HG02840 (cell line): ENCODE data around the gene MX1.

Source experiments
- ATAC-seq: cut with Tn5 transposase; IDR thresholded peaks from one replicate; pipeline ENCODE4 v1.9.1; 2021; ENCODE audit warnings: mild to moderate bottlenecking, moderate library complexity, moderate number of reproducible peaks; ENCODE audit not compliant: unreplicated experiment, low FRiP score

The MX1 gene

DNA sequence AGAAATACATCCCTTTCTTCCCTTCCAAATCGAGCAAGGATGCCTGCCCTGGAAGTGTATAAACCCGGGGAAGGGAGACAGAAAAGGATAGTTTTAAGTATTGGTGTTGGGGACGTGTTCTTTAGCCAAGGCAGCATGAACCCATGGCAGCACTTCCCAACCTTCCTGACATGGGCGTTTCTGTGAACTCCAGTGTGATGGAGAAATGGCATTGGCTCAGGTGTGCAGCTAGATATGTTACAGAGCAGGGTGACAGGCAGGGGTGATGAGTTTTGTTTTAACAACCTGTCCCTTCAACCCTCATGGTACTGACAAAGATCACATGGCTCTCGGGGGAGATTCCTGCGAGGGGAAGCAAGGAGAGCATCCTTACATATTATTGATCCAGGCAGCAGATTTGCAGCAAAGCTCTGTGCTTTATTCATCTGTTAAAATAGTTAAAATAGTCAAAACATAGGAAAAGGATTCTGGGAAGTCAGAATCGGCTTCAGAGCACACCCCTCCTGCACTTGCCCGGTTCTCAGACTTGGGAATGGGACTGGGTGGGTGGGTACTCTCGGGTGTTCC is 4.0 kb downstream of the MX1 start:
- ATAC-seq: no peak

DNA sequence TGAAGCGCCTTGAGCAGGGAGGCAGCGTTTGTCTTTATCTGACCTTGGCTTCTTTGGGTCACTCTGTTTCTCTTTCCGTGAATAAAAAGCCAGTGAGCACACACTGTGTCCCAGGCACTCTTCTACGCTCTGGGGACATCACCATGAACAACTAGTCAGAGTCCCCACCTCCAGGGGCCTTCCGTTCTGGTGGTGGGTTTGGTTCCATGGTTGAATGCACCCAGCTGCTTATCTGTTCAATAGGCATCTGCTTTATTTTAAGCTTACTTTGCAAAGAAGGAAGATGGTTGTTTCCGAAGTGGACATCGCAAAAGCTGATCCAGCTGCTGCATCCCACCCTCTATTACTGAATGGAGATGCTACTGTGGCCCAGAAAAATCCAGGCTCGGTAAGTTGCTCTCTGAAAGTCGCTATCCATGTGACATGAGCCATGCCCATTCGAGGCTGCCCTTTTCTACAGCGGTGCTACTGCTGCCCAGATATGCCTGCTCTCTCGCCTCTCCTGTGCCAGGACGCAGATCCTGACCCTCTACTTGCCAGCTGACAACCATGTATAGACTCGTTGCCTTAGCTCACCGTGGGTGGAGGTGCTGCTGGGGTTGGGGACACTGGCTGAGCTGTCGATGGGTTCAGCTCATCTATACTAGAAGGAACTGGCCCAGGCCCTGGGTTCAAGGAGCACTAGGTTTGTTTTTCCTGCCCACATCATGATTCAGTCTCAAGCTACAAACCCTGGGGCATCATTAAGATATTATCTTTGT is 5.9 kb downstream of the MX1 start:
- no peak for ATAC-seq

DNA sequence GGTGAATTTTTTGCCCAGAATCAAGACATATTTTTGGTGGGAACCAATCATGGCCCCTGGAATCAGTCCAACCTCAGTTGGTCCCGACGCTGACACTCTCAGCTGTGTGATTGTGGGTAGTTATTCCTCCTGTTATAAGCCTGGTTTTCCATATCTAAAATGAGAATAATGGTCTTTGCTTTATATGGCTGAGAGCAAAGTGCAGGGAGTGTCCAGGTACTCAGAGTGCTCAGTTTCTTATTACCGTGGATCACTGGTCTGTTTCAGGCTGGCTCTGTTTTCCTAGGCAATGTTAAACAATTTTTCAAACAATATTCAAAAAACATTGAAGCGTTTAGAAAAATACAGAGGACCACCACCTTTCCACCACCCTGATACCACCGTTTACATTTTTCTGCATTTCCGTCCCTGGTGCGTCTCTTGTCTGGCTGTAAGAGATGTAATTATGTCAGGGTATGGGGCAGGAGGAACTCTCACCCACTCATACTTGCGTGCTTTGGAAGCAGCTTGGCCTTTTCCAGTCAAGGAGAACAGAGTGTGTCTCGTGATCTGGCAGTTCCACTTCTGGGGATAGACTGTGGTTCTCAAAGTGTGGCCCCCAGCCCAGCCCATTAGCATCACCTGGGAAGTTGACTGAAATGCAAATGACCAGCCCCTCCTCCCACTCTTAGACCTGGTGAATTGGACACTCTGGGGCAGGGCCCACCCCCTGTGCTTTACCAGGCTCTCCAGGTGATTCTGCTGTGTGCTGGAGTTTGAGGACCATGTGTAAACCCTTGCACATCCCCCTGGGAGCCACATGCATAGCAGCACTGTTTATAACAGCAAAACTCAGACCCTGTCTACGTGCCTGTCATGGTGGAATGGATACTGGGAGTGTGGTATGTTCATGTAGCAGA is 6.8 kb downstream of the MX1 start:
- no peak for ATAC-seq

DNA sequence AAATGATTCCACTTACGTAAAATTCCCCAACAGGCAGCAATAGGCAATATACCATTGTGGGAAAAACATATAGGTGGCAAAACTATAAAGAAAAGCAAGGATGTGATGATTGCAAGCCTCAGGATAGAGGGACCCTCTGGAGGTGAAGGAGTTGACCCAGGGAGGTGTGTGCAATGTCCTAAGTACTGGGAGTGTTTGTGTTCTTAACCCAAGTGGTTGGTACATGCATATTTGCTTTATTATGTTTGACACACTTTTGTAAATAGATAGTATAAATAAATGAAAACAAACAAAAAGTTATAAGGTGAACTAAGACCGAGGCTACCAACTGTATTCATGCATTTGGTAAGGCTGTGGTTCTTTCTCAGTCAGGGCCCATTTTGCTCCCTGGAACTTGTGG is 7.5 kb downstream of the MX1 start:
- ATAC-seq: no peak

DNA sequence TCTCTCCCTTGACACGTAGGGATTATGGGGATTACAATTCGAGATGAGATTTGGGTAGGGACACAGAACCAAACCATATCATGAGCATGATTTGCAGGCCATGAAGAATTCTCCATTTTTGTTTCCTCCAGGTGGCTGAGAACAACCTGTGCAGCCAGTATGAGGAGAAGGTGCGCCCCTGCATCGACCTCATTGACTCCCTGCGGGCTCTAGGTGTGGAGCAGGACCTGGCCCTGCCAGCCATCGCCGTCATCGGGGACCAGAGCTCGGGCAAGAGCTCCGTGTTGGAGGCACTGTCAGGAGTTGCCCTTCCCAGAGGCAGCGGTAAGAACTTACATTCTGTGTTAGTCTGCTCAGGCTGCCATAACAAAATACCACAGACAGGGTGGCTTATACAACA is 9.7 kb downstream of the MX1 start:
- ATAC-seq: no peak

DNA sequence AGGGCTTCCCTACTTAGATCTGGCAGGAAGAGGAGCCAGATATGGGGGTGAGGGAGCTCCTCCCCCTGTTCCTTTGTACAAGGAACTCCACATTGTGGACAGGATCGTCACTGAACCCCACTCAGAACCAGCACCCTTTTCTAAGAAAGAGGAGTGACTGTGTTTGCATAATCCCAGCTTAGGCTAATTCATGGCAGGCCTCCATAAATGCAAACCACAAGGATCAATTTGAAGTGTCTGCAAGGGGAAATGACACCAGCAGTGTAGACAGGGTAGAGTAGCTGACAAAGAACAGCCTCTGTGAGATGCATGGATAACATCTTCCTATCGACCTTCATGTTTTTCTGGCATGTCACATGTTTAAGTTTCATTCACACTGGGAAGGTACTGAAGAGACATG is 11.7 kb downstream of the MX1 start:
- no peak for ATAC-seq

DNA sequence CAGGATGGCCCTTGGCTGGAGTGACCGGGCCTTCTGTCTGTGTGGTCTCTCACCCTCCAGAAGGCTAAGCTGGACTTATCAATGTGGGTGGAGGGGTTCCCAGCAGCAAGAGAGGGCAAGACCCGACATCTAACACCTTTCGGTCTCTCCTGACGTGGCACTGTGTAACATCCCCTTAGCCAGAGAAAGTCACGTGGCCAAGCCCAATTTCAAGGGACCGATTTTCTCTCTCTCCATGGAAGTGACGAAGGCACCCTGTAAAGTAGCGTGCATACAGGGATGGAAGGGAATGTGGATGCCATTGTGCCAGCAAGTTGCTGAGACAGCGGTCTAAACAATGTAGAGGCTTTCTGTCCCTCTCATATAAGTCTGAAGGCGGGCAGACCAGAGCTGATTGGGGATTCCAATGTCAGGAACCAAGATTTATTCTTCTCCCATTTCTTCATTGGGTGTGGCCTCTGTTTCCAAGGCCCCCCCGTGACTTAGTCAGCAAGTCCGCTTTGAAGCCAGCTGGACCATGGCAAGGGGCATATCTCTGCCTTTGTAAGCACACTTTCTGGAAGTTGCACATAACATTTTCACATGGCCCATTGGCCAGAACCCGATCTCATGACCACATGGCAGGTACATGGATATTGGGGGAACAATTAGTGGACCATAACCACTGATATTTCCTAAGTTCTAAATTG is 12.5 kb downstream of the MX1 start:
- no peak for ATAC-seq

DNA sequence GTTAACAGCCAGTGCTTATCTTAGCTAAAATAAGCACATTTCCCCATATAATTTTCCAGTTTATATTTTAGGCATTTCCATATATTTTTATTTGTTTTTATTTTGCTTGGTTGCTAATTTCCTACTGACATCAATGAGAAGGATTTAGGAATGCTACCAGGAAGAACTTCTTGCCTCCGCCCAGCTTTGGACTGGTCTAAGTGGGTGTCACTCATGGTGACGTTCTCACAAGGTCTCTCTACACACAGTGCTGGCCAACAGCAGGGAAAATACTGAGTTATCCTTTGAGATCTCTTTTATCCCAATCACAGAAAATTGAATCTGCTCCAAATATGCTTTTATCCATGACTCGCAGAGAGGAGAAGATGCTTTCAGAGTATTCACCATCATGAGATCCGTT is 13.2 kb downstream of the MX1 start:
- ATAC-seq: no peak

DNA sequence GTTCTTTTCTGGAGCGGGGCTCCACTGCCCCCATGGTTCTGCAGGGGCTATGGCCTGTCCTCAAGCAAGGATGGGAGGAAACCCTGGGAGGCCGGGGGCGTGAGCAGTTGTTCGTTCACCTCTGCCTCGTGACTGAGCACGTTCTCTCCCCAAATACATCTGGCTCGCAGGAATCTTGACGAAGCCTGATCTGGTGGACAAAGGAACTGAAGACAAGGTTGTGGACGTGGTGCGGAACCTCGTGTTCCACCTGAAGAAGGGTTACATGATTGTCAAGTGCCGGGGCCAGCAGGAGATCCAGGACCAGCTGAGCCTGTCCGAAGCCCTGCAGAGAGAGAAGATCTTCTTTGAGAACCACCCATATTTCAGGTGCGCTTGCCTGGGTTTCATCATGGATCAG is 15.5 kb downstream of the MX1 start:
- ATAC-seq: no peak

DNA sequence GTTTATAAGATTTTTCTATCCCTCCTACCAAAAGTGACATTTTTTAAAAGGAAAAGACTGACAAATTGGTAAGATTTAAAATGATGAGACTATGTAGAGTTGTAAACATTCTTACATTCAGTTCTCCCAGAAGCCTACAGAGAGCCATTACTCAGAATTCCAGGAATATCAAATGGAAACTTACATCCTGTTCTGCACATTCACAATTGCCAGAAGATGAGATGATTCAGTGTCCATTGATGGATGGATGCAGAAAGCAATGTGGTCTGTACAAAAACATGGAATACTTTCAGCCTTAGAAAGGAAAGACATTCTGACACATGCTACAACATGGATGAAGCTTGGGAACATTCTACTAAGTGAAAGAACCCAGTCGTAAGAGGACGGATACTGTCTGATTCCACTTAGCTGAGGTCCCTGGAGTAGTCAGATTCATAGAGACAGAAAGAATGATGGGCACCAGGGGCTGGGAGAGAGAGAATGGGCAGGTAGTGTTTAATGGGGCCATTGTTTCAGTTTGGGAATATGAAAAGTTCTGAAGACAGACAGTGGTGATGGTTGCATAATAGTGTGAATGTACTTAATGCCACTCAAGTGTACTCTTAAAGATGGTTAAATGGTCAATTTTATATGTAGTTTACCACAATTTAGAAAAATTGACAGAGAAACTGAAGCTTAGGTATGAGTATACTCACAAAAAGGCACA is 16.6 kb downstream of the MX1 start:
- no peak for ATAC-seq

DNA sequence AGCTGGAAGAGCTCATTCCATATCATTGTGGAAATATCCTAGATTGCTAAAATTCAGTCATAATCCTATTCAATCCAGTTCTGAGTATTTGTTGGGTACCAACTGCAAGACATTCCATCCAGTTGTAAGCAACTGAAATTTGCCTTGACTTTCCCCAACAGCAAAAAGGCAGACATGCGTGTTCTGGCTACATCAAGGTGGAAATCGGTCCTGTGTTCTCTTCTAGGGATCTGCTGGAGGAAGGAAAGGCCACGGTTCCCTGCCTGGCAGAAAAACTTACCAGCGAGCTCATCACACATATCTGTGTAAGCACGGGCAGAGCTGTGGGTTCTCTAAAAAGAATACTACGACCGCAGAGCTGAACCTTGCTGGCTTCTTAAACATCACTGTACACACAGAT is 17.5 kb downstream of the MX1 start:
- ATAC-seq: no peak

DNA sequence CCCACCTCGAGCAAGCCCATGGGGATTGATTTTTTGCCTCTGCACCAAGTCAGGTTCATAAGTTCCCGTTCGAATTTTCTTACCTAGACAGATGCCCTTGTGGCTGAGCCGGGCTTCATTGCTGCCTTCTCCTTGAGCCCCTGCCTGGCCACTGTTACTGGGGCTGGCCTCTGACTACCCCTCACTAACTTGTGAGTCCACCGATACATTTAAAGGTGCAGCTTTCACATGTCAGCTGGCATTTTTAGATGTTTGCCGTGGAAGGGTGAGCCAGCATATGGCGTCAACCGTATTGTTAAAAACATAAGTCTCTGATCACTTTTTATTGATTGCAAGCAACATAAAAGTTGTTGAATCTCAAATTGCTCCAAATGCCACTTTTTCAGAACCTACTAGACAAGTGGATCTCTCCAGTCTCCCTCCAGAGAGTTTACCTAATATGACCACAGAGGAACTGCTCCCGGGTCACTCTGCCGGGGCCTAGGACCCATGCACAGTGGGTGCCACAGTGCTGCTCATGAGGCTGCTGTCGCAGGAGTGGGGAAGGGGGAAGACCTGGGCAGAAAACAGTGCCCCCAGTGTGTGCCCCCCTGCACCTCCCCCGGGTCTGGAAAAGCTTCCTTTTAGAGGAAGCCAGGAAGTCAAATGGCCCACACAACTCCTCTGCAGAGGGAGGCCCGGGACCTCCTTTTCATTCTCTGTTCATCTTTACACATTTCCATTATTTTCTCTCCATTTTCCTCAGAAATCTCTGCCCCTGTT is 18.8 kb downstream of the MX1 start:
- ATAC-seq: no peak

DNA sequence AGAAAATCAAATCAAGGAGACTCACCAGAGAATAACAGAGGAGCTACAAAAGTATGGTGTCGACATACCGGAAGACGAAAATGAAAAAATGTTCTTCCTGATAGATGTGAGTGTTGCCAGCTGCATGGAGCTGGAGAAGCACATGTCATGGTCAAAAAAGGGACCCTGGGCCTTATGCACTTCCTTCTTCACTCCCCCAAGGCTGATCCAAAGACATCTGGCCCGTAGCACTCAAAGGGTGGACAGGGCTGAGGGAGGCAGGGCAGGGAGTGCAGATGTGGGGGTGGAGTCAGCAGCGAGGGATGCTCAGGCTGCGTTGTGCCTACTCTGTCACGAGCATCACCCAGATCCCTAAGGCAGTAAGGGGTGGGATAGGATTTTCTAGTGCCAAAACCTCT is 19.4 kb downstream of the MX1 start:
- no peak for ATAC-seq

DNA sequence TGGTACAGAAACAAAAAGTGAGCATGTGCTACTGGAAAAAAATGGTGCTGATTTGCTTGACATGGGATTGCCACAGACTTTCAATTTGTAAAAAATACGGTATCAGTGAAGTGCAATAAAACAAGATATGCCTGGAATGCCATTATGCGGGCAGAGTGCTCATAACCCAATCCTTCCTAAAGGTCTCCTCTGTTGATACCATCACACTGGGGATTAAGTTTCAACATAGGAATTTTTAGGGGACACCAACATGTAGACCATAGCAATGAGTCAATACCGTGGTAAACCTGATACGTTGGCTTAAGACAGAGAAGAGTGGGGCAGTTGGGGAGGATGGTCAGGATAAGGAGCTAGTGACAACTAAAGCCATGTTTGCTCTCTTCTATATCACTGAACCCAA is 20.5 kb downstream of the MX1 start:
- no peak for ATAC-seq

DNA sequence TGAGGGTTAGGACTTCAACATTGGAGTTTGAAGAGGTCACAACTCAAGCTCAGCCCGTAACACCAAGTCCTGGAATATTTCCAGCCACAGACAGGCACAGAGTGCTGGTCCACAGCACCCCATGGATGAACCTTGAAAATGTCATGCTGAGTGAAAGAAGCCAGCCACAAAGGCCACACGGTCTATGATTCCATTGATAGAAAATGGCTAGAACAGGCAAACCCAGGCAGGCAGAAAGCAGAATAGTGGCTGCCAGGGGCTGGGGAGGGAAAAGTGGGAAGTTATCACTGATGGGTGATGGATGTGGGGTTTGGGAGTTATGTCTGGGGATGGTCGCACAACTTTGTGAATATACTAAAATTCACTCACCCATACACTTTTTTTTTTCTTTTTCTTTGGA is 21.3 kb downstream of the MX1 start:
- ATAC-seq: no peak

DNA sequence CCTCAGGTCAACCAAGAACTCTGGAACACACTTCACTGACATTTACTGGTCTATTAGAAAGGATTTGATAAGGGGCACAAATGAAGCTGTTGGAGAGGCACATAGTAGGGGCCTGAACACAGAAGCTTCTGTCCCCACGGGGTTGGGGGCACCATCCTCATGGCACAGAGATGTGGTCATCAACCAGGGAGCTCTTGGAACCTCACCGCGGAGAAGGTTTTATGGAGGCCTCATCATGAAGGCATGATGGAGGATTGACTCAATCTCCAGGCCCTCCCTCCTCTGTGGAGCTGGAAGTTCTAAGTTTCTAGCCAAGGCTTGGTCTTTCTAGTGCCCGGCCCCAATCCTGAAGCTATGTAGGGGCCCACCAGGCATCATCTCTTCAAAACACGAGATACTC is 23.6 kb downstream of the MX1 start:
- ATAC-seq: no peak

DNA sequence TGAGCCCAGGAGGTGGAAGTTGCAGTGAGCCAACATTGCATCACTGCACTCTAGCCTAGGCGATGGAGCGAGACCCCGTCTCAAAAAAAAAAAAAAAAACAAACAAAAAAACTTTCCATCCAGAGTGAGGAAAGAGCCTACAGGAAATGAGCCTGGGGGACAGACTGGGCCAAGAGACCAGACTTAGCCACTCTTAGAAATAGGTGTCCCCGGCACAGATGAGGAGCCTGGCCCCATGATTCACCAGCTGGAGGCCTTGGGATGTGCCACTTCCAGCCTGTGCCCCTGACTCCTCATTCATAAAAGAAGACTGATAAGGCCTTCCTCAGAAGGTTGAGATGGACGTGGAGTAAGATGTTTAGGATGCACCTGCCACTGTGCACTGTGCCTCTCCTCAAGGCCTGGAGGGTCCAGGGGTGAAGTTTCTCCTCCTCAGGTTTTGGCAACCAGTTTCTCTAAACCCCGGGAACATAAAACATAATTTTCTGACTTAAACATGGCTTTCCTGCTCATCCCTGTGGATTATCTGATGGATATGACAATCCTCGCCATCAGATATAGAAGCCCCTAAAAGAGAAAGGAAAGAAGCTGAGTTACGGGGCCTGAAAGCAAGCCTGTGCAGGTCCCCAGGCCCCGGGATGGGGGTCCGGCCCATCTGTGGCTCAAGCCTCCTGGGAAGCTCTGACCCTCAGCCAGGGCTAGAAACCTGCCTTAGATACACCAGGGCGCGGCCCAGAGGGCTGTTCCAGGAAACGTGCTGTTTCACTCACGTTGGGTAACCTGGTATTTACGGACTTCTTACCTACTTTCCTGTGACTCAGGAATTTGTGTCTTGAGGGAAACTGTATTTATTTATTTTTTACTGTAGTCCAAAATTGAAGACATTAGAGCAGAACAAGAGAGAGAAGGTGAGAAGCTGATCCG is 26.0 kb downstream of the MX1 start:
- ATAC-seq: no peak

DNA sequence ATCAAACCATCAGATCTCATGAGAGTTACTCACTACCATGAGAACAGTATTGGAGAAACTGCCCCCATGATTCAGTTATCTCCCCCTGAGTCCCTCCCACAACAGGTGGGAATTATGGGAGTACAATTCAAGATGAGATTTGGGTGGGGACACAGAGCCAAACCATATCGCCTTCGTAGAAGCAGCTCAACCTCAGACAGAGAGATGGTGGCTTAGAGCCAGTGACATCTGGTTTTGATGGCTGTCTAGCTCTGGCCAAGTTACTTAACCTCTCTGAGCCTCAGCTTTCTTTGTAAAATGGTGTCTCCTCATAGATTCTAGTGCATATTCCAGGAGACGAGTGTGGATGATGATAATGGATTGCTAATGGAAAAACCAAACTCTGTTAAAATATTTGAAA is 27.2 kb downstream of the MX1 start:
- ATAC-seq: no peak

DNA sequence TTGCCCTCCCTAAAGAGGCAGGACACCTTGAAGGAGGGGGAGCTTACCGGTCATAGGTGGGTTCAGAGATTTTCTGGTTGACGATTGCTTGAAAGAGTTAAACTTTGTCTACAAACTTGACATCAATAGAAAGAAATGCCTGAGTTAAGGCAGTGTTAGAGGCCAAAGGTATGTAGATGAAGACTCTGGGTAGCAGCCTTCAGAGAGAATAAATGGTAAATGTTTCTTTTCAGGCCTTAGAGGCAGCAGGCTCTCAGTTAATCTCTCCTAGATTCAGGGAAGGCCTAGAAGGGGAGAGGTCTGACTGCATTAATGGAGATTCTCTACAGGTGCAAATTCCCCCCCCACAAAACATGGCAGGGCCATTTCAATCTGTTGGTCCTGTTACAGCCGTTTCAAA is 27.7 kb downstream of the MX1 start:
- ATAC-seq: no peak
